ENCODE results near the gene TCP1. TPM values are rescaled to one million over a fixed set of nuclear protein-coding genes. Genes with fewer than 3 reads are reported as not detected.
"Not testable (repeated sequence)": the region's sequence is repeated elsewhere in the genome, so short reads cannot be mapped to it uniquely, and the experiment has no call there.

The TCP1 gene
- total and polyA plus RNA-seq, 2 experiments from 2014 or later: 222 to 346 TPM

- not testable (repeated sequence) for H3K4me2 ChIP-seq; H2AFZ ChIP-seq; DNase-seq (ENCODE audit: low spot score); H3K36me3 Mint-ChIP-seq (ENCODE audit: low read depth); H3K36me3 ChIP-seq (ENCODE audit: insufficient read depth); H3K4me3 Mint-ChIP-seq; H3K9me3 Mint-ChIP-seq; H4K20me1 ChIP-seq (replicated peaks; ENCODE audit: insufficient read depth); H3K79me2 ChIP-seq (replicated peaks; ENCODE audit: insufficient read depth); H3K27ac ChIP-seq (ENCODE audit: low read depth); H3K27me3 ChIP-seq (ENCODE audit: insufficient read depth); H3K4me3 ChIP-seq; ATAC-seq; H3K27ac Mint-ChIP-seq; H3F3A ChIP-seq (replicated peaks; ENCODE audit: low read depth); H3K9me2 ChIP-seq (ENCODE audit: insufficient read depth); H3K4me1 ChIP-seq (ENCODE audit: insufficient read depth)
- H3K27me3 Mint-ChIP-seq (ENCODE audit: insufficient read depth, low read depth, poor library complexity): peaks cover 25% of the 10 kb centered on the region
- peaks cover 37% of the 10 kb centered on the region for H3K4me1 Mint-ChIP-seq
Measured at GRCh38 chr6:159816775-159817174, 27.4 kb upstream of the TCP1 start.

GRCh38 chr6:159815410-159815809 is 26.0 kb upstream of the TCP1 start:
- Mint-ChIP-seq H3K9me3 (no peaks in the 10 kb centered on the region), H3K27ac (no peak overlapping the region; the same call in 1 of the 2 replicates), H3K36me3 (ENCODE audit: low read depth) (no peaks in the 10 kb centered on the region; the same call in 2 of the 3 replicates), H3K4me1 (peaks cover 41% of the 10 kb centered on the region), H3K27me3 (ENCODE audit: insufficient read depth, low read depth, poor library complexity) (peaks cover 25% of the 10 kb centered on the region), H3K4me3 (no peak overlapping the region)
- H3K27ac ChIP-seq (ENCODE audit: low read depth): no peak overlapping the region
- no peaks in the 10 kb centered on the region for H4K20me1 ChIP-seq (replicated peaks; ENCODE audit: insufficient read depth)
- no peaks in the 10 kb centered on the region for H3K27me3 ChIP-seq (ENCODE audit: insufficient read depth)
- no peaks in the 10 kb centered on the region for H3K4me1 ChIP-seq (ENCODE audit: insufficient read depth)
- no peaks in the 10 kb centered on the region for H3K9me2 ChIP-seq (ENCODE audit: insufficient read depth)
- H2AFZ ChIP-seq: no peak overlapping the region
- no peaks in the 10 kb centered on the region for H3F3A ChIP-seq (replicated peaks; ENCODE audit: low read depth)
- H3K79me2 ChIP-seq (replicated peaks; ENCODE audit: insufficient read depth): no peaks in the 10 kb centered on the region
- DNase-seq (ENCODE audit: low spot score) (no peak), ATAC-seq (no peak)
- H3K36me3 ChIP-seq (ENCODE audit: insufficient read depth): no peaks in the 10 kb centered on the region
- no peak overlapping the region for H3K4me2 ChIP-seq
- TF ChIP-seq ZNF331 (CRISPR knock-in tag; IDR thresholded peaks at IDR 0.05; ENCODE audit: low read depth) (no peak), JUNB (IDR thresholded peaks at IDR 0.05; ENCODE audit: unreplicated experiment) (no peak), ZNF114 (CRISPR knock-in tag; IDR thresholded peaks at IDR 0.05) (no peak), NANOG (IDR thresholded peaks at IDR 0.05; ENCODE audit: borderline replicate concordance) (no peak), ETS1 (IDR thresholded peaks at IDR 0.05) (no peak), STAT1 (IDR thresholded peaks at IDR 0.05; ENCODE audit: unreplicated experiment) (no peak), POLR2AphosphoS5 (IDR thresholded peaks at IDR 0.05; ENCODE audit: low read depth) (no peak)
- H3K4me3 ChIP-seq: no peak overlapping the region

- H3K27ac ChIP-seq (ENCODE audit: low read depth): no peak overlapping the region
- no peaks in the 10 kb centered on the region for H3K9me2 ChIP-seq (ENCODE audit: insufficient read depth)
- Mint-ChIP-seq H3K27me3 (ENCODE audit: insufficient read depth, low read depth, poor library complexity) (peaks cover 17% of the 10 kb centered on the region), H3K27ac (peak overlapping the region; percentile 3; the same call in 1 of the 2 replicates), H3K36me3 (ENCODE audit: low read depth) (no peaks in the 10 kb centered on the region), H3K4me1 (peaks cover 32% of the 10 kb centered on the region), H3K9me3 (no peaks in the 10 kb centered on the region), H3K4me3 (no peak overlapping the region)
- no peaks in the 10 kb centered on the region for H3K4me1 ChIP-seq (ENCODE audit: insufficient read depth)
- H4K20me1 ChIP-seq (replicated peaks; ENCODE audit: insufficient read depth): no peaks in the 10 kb centered on the region
- no peaks in the 10 kb centered on the region for H3K36me3 ChIP-seq (ENCODE audit: insufficient read depth)
- no peaks in the 10 kb centered on the region for H3F3A ChIP-seq (replicated peaks; ENCODE audit: low read depth)
- no peak overlapping the region for H2AFZ ChIP-seq
- no peak for DNase-seq (ENCODE audit: low spot score)
- H3K79me2 ChIP-seq (replicated peaks; ENCODE audit: insufficient read depth): no peaks in the 10 kb centered on the region
- no peaks in the 10 kb centered on the region for H3K27me3 ChIP-seq (ENCODE audit: insufficient read depth)
- H3K4me3 ChIP-seq: no peak overlapping the region
- H3K4me2 ChIP-seq: no peak overlapping the region
- ATAC-seq: no peak
- TF ChIP-seq EZH2phosphoT487 (IDR thresholded peaks at IDR 0.05; ENCODE audit: unreplicated experiment) (no peak), REST (IDR thresholded peaks at IDR 0.05; ENCODE audit: unreplicated experiment) (no peak), ZNF331 (CRISPR knock-in tag; IDR thresholded peaks at IDR 0.05; ENCODE audit: low read depth) (no peak)
Measured at GRCh38 chr6:159813781-159814180, 24.4 kb upstream of the TCP1 start.

Data from GM23338 (cell line).